Measurements from ENCODE around the gene UHMK1. TPM values are rescaled to one million over a fixed set of nuclear protein-coding genes. Genes with fewer than 3 reads are reported as not detected.

The UHMK1 gene
- total RNA-seq, 1 donor = 21.8 TPM

GRCh38 chr1:162527314-162527713 lies 29.7 kb downstream of the UHMK1 start:
- no peak for DNase-seq (ENCODE audit: low read depth in 2 of 3, low spot score in 2 of 3)

GRCh38 chr1:162530307-162530987 lies 32.8 kb downstream of the UHMK1 start:
- no peak for DNase-seq (ENCODE audit: low read depth in 2 of 3, low spot score in 2 of 3)

- DNase-seq (ENCODE audit: low read depth in 2 of 3, low spot score in 2 of 3) = no peak
These were observed 33.3 kb downstream of the UHMK1 start for GRCh38 chr1:162530988-162531319.

GRCh38 chr1:162535501-162535900 lies 37.9 kb downstream of the UHMK1 start:
- DNase-seq (ENCODE audit: low read depth in 2 of 3, low spot score in 2 of 3) = no peak

DNA sequence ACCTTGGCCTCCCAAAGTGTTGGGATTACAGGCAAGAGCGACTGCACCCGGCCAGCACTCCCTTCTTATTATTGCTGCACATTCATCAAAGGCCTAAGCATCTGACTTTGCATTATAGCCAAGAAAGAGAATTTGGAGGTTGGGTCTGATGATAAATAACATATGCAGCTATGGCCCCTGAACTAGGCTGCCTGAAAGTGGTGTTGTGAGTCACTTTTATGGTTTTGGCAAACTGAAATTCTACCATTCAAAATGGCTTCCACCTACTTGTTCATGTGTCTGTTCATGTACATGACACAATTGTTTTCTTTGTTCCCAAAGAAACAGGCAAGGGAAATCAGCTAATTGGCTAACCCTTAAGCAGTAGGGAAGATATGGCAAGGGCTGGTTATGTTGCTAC lies 38.9 kb downstream of the UHMK1 start:
- DNase-seq (ENCODE audit: low read depth in 2 of 3, low spot score in 2 of 3) = no peak

GRCh38 chr1:162537216-162537615 lies 39.6 kb downstream of the UHMK1 start:
- no peak for DNase-seq (ENCODE audit: low read depth in 2 of 3, low spot score in 2 of 3)

DNA sequence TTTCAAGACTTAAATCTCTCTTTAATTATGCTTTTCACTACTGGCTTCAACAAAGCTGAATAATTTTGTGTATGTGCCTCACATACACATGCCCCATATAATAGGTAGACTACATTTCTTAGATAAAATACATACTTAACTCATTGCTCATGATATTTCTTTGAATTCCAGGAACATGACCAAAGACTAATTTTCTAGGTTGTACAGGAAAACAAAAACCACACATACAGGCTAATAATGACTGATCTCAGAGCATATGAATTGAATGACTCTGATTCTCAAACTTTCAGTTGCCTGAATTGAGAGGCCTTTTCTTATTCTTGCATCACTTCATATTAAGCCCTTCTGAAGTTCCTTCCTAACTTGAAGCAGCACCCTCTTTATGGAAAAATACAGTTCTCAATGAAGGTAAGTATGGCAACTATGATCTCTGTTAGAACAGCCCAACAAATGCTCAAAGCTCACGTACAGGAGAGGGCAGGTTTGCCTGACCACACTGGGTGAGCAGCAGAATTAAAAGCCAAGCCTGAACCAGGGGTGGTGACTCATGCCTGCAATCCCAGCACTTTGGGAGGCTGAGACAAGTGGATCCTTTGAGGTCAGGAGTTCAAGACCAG lies 41.3 kb downstream of the UHMK1 start:
- no peak for DNase-seq (ENCODE audit: low read depth in 2 of 3, low spot score in 2 of 3)

DNA sequence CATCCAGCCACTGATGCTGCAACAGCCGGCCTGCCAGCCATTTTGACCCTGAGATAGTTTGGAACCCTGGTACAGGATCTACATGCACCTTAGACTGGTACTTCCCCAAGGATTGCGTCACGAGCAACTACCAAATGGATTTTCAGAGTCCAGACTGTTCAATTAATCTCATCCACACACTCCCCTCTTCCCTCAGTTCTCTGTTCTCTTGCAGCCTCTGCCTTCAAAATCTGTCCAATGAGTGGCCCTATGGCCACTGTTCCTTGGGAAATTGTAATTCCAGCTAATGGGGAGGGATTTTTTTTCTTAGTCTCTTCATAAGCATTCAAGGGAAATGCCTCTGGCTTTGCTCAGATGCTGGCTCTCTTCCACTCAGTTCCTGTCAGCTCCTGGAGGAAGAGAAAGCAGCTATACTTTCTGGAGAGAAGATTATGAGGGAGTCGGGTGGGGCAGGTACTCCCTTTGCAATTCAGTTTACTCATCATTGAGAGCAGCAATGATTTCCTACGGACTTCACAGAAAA lies 44.1 kb downstream of the UHMK1 start:
- DNase-seq (ENCODE audit: low read depth in 2 of 3, low spot score in 2 of 3) = no peak

GRCh38 chr1:162543228-162543627 lies 45.6 kb downstream of the UHMK1 start:
- DNase-seq (ENCODE audit: low read depth in 2 of 3, low spot score in 2 of 3) = no peak

DNA sequence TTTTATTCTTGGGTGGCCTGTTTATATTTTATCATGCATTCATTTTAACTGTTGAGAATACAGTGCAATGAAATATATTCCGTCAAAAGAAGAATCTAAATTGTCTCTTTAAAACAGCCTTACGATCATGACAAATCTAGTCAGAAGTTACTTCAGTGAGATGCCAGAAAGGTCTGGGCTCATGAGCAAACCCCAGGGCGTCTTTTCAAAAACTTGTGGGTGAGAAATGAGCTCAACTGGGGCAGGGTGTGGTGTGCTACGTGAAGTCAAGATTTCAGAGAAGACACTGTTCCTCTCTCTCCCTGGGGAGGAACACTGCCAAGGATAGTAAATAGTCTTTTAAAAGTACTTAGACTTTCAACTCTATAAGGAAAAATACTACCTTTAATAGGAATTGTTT lies 50.6 kb downstream of the UHMK1 start:
- no peak for DNase-seq (ENCODE audit: low read depth in 2 of 3, low spot score in 2 of 3)

- no peak for DNase-seq (ENCODE audit: low read depth in 2 of 3, low spot score in 2 of 3)
These were observed 51.4 kb downstream of the UHMK1 start for GRCh38 chr1:162549001-162549400.

DNA sequence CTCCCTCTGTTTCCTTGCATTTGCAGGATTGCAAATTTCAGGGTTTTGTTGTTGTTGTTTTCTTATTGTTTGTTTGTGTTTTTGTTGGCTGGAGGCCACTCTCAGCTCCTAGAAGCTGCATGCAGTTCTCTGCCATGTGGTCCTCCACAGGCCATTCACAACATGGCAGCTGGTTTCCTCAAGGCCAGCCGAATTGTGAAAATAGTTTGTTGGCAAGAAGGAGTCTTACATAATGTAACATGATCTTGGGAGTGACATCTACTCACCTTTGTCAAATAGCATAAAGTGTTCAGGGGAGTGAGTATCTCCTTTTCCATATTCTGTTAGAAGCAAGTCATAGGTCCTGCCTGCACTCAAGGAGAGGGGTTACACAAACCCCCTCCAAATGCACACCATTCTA lies 53.3 kb downstream of the UHMK1 start:
- no peak for DNase-seq (ENCODE audit: low read depth in 2 of 3, low spot score in 2 of 3)

- no peak for DNase-seq (ENCODE audit: low read depth in 2 of 3, low spot score in 2 of 3)
These were observed 54.5 kb downstream of the UHMK1 start for GRCh38 chr1:162551969-162552683.

- no peak for DNase-seq (ENCODE audit: low read depth in 2 of 3, low spot score in 2 of 3)
These were observed 55.1 kb downstream of the UHMK1 start for GRCh38 chr1:162552684-162553252.

- no peak for DNase-seq (ENCODE audit: low read depth in 2 of 3, low spot score in 2 of 3)
These were observed 56.6 kb downstream of the UHMK1 start for GRCh38 chr1:162554258-162554657.

GRCh38 chr1:162557536-162557935 lies 59.9 kb downstream of the UHMK1 start:
- no peak for DNase-seq (ENCODE audit: low read depth in 2 of 3, low spot score in 2 of 3)

DNA sequence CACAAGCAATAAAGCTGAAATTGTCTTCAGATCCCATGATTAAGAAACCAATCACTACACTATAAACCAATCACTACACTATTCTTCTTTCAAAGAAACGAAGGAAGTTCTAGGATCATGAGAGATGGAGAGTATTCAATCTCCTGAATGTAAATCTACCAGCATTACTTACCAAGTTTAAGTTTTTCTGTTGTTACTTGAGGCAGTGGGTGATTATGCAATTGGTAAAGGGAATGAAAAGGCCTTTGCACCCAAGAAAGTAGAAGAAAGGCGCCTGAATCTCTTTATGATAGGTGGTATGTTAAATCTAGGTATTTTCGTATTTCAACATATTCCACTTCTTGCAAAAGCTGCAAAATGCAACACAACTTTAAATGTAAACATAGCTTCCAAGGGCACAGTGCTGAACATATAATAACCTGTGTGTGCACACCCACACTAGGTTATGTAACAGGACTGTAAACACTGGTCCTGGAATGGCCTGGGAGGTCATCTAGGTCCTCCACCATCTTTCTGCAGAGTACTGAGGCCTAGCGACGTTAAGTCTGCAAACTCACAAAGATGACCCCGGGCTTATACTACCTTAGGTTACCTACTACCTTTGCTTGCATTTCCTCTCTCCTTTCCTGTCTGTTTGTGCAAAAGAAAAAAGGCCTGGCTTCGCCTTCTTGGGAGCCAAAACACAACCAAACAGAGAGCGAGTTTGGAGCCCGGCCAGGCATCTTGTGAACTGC lies 62.9 kb downstream of the UHMK1 start:
- DNase-seq (ENCODE audit: low read depth in 2 of 3, low spot score in 2 of 3) = peak in 1 of 3 donors; percentile 47

DNA sequence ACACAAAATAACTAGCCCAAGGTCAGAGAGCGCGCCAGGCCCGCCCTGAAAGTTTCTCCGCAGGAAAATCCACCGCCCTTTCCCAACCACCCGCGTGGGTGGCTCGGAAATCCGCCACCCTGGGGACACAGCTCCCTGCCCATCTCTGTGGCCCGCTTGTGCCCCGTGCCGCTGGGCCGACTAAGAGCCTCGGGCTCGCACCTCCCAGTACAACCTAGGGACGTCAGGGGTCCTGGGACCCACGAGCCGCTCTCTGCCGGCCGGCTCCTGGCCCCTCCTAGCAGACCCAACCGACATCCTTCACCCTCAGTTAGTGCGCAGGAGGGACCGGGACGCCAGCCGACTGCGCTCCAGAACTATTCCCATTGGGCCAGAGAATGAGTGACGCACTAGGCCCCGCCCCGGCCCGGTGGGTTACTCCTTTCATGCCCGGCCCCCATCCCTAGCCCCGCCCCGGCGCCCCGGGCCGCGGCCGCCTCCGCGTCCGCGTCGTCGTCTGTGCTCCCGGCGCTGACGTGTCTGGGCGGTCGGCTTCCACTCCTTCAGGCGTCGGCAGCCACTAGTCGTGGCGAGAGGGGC lies 63.5 kb downstream of the UHMK1 start:
- DNase-seq (ENCODE audit: low read depth in 2 of 3, low spot score in 2 of 3) = peak; percentile 89 to 98 (median 96)

- peak in 2 of 3 donors; percentile 3 to 13 for DNase-seq (ENCODE audit: low read depth in 2 of 3, low spot score in 2 of 3)
These were observed 64.2 kb downstream of the UHMK1 start, which contains the start of gene UAP1 for GRCh38 chr1:162561616-162562469. Gene UAP1, plus strand, starts transcription at chr1:162561722. Its CDS starts 4,347 bp downstream, at chr1:162566069.
